MM.1S (cell line): ENCODE data around the gene FIBP.
A peak's percentile ranks its signal among the peaks of the same experiment; 100 is the strongest.

Source experiments
- DNase-seq: peaks from one replicate; pipeline ENCODE4 v3.0.0-alpha.2; 2015
- H2AFZ ChIP-seq: fragments of 300-600 bp; sonication (generic); 2 replicates; pipeline ENCODE4 v1.6.0; 2016; ENCODE audit warnings: antibody characterized with exemption, low read length
- H3F3A ChIP-seq: fragments of 300-600 bp; sonication (generic); 2 replicates; pipeline ENCODE4 v1.6.1; 2016; ENCODE audit warnings: mild to moderate bottlenecking, antibody characterized with exemption, low read length, moderate library complexity, mixed read lengths; ENCODE audit not compliant: insufficient read depth
- H3K27ac ChIP-seq: fragments of 300-600 bp; sonication (generic); 2 replicates; pipeline ENCODE4 v1.5.1; 2016; ENCODE audit warnings: mild to moderate bottlenecking, low read length
- H3K27me3 ChIP-seq: fragments of 300-600 bp; sonication (generic); replicated peaks from 2 replicates; pipeline ENCODE4 v1.6.0; 2016; ENCODE audit warnings: low read length; ENCODE audit not compliant: insufficient read depth
- H3K36me3 ChIP-seq: fragments of 300-600 bp; sonication (generic); replicated peaks from 2 replicates; pipeline ENCODE4 v1.6.1; 2016; ENCODE audit warnings: mild to moderate bottlenecking, low read length, mixed read lengths; ENCODE audit not compliant: insufficient read depth
- H3K4me1 ChIP-seq: fragments of 300-600 bp; sonication (generic); 2 replicates; pipeline ENCODE4 v1.6.1; 2016; ENCODE audit warnings: low read length, mixed read lengths
- H3K4me2 ChIP-seq: fragments of 300-600 bp; sonication (generic); 2 replicates; pipeline ENCODE4 v1.6.0; 2016; ENCODE audit warnings: low read depth, low read length
- H3K4me3 ChIP-seq: fragments of 300-600 bp; sonication (generic); 2 replicates; pipeline ENCODE4 v1.5.1; 2016; ENCODE audit warnings: low read length, mixed read lengths
- H3K79me2 ChIP-seq: fragments of 300-600 bp; sonication (generic); 2 replicates; pipeline ENCODE4 v1.6.1; 2016; ENCODE audit warnings: mixed run types, low read length, mixed read lengths
- H3K9ac ChIP-seq: fragments of 300-600 bp; sonication (generic); 2 replicates; pipeline ENCODE4 v1.6.1; 2016; ENCODE audit warnings: low read length, mixed read lengths
- H3K9me2 ChIP-seq: fragments of 300-600 bp; sonication (generic); replicated peaks from 2 replicates; pipeline ENCODE4 v1.6.1; 2016; ENCODE audit warnings: mild to moderate bottlenecking, low read length, mixed read lengths; ENCODE audit not compliant: insufficient read depth
- H3K9me3 ChIP-seq: fragments of 300-600 bp; sonication (generic); replicated peaks from 2 replicates; pipeline ENCODE4 v1.6.1; 2016; ENCODE audit warnings: mild to moderate bottlenecking, low read length, mixed read lengths; ENCODE audit not compliant: insufficient read depth
- H4K20me1 ChIP-seq: fragments of 300-600 bp; sonication (generic); 2 replicates; pipeline ENCODE4 v1.6.1; 2016; ENCODE audit warnings: mild to moderate bottlenecking, low read length, moderate library complexity, mixed read lengths; ENCODE audit not compliant: insufficient read depth
- EZH2 ChIP-seq: fragments of 300-600 bp; sonication (generic); optimal IDR thresholded peaks from 2 replicates; pipeline ENCODE3; 2017; ENCODE audit warnings: low read depth, mild to moderate bottlenecking, antibody characterized with exemption, low read length, mixed read lengths
- EZH2phosphoT487 ChIP-seq: fragments of 300-600 bp; sonication (generic); IDR thresholded peaks from 2 replicates; pipeline ENCODE4 v1.6.1; 2018; ENCODE audit warnings: antibody characterized with exemption, low read length
- TF ChIP-seq, protein P1 (sequence below): fragments of 300-600 bp; sonication (generic); IDR thresholded peaks from 2 replicates; pipeline ENCODE4 v1.5.1; 2016; ENCODE audit warnings: antibody characterized with exemption, low read length, mixed read lengths

Gene FIBP

DNA sequence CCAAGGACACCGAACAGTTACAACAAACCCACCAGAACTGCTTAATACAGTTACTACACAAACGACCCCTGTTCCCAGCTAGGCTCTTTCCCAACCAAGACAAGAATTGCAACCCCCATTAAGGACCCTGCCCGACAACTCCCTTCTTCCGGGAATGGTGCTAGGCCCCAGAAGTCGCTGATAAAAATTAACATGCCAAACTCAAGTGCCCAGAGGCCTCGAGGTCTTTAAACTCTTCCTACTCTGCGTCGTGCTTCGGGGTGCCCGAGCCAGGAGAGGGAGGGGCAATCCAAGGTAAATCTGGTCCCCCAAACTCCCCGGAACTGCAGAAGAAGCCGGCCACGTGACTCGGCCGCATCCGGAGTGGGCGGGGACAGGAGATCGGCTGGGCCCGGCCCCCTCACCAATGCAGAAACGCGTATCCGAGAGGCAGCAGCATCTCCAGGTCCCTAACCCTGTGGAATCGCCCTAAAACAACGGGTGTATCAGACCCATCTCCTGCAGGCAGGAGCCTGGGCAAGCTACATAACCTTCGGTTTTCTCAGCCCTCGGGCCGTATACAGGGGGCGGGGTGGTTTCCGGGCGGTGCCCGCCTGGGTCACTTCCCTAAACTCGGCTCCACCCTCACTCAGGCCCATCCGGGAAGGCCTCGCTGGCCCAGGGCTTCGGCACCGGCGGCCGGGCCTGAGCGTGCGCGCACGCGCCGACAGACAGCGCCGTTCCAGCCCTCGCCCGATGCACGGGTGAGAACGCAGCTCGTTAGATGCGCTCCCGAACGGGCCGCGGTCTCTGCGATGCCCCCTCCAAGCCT is 31.4 kb downstream of the FIBP start:
- Histone ChIP-seq H3K4me2 (peak overlapping the region; percentile 76), H3K27me3 (no peaks in the 10 kb centered on the region), H3F3A (peaks cover 61% of the 10 kb centered on the region), H3K4me3 (peak overlapping the region; percentile 99), H3K9me3 (no peaks in the 10 kb centered on the region), H3K79me2 (peaks cover 53% of the 10 kb centered on the region), H4K20me1 (peaks cover 28% of the 10 kb centered on the region), H3K36me3 (peaks cover 24% of the 10 kb centered on the region), H3K27ac (peak overlapping the region; percentile 80; the same call in 1 of the 2 replicates), H3K9me2 (no peaks in the 10 kb centered on the region), H2AFZ (no peak overlapping the region), H3K4me1 (peaks cover 13% of the 10 kb centered on the region), H3K9ac (peak overlapping the region; percentile 87)
- TF ChIP-seq EZH2phosphoT487 (no peak), EZH2 (no peak)
- TF ChIP-seq, protein P1, sequence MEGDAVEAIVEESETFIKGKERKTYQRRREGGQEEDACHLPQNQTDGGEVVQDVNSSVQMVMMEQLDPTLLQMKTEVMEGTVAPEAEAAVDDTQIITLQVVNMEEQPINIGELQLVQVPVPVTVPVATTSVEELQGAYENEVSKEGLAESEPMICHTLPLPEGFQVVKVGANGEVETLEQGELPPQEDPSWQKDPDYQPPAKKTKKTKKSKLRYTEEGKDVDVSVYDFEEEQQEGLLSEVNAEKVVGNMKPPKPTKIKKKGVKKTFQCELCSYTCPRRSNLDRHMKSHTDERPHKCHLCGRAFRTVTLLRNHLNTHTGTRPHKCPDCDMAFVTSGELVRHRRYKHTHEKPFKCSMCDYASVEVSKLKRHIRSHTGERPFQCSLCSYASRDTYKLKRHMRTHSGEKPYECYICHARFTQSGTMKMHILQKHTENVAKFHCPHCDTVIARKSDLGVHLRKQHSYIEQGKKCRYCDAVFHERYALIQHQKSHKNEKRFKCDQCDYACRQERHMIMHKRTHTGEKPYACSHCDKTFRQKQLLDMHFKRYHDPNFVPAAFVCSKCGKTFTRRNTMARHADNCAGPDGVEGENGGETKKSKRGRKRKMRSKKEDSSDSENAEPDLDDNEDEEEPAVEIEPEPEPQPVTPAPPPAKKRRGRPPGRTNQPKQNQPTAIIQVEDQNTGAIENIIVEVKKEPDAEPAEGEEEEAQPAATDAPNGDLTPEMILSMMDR = no peak
- DNase-seq = peak; percentile 63

DNA sequence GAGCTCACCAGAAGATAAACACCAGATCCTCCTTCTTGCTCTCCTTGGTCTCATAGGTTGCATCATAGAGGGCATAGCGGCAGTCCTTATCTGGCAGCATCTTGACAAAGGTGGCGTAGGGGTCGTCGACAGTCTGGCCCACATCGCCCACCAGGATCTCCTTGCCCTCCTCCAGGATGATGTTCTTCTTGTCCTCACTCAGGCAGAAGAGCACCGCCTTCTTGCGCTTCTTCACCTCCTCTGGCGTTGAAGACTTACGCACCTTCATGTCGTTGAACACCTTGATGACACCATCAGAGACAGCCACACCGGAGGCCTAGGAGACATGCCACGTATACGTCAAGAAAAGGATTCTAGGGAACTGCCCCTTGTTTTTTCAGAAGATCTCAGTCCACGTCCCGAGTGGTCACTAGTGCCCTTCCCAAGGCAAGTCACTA is 32.3 kb downstream of the FIBP start:
- H3K4me3 ChIP-seq = no peak overlapping the region
- TF ChIP-seq EZH2 (no peak), EZH2phosphoT487 (no peak)
- TF ChIP-seq, protein P1 = no peak
- peak overlapping the region; percentile 76; the same call in 1 of the 2 replicates for H3K4me2 ChIP-seq
- H3K27ac ChIP-seq = no peak overlapping the region
- H3K36me3 ChIP-seq = peaks cover 24% of the 10 kb centered on the region
- no peaks in the 10 kb centered on the region for H3K9me2 ChIP-seq
- H4K20me1 ChIP-seq = peaks cover 28% of the 10 kb centered on the region
- no peak for DNase-seq
- no peaks in the 10 kb centered on the region for H3K9me3 ChIP-seq
- H2AFZ ChIP-seq = no peak overlapping the region
- peaks cover 44% of the 10 kb centered on the region for H3K79me2 ChIP-seq
- no peak overlapping the region for H3K9ac ChIP-seq
- H3K4me1 ChIP-seq = 0 out of 2 replicates have a peak, but pooled peaks cover 8% of the 10 kb centered on the region
- no peaks in the 10 kb centered on the region for H3K27me3 ChIP-seq
- peaks cover 58% of the 10 kb centered on the region for H3F3A ChIP-seq

DNA sequence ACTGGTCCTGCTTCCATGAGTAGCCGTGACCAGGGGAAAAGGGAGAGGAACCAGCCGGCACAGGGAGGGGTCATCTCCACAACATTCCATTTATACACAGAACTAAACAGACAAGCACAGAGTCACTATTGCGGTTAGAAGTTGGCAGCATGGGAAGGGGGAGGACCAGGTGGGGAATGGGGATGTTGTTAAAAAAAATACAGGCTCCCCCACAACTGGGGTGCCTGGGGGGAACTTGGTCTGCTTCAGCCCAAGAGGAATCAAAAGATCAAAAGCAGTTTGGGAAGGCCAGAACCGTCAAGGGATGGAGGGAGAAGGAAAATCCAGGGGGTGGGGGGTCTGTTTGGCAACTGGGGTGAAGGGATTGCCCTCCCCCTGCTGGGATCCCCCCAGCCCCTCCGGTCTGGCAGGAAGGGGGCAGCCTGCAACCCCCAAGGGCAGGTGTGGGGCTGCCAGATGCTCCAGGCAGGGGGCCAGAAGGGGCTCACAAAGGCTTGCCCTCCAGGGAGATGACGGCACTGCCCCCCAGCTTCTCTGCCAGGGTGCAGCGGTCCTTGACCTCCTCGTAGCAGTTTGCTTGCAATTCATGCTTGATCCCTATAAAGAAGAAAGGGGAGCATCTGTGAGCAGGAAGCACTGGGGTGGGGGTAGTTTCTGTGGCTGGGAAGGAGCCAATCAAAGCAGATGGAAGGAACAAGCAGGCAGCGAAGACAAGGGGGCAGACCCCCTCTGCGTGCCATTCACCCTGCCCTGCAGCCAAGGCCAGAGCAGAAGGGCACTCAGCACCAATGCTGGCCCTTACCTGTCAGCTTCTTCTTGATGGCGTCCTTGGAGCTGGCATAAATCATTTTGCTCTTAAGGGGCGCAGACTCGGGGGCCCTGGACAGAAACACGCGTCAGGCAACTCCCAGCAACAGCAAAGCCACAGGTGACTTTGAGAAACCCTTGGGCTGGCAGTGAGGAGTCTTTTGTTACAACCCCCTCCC is 33.1 kb downstream of the FIBP start:
- Histone ChIP-seq H3F3A (peaks cover 50% of the 10 kb centered on the region), H3K79me2 (peaks cover 39% of the 10 kb centered on the region), H3K36me3 (peaks cover 24% of the 10 kb centered on the region), H3K9ac (no peak overlapping the region), H3K4me1 (0 out of 2 replicates have a peak, but pooled peaks cover 8% of the 10 kb centered on the region), H2AFZ (no peak overlapping the region), H4K20me1 (peaks cover 28% of the 10 kb centered on the region), H3K27me3 (no peaks in the 10 kb centered on the region), H3K4me2 (no peak overlapping the region), H3K27ac (no peak overlapping the region), H3K9me3 (no peaks in the 10 kb centered on the region), H3K9me2 (no peaks in the 10 kb centered on the region), H3K4me3 (no peak overlapping the region)
- no peak for DNase-seq
- TF ChIP-seq EZH2phosphoT487 (no peak), EZH2 (no peak)
- TF ChIP-seq, protein P1 = no peak
